Retinal pigment epithelial cell (primary cell): Measurements from ENCODE around the gene TNFRSF11A.
A peak's percentile ranks its signal among the peaks of the same experiment; 100 is the strongest.

Source experiments
- DNase-seq: peaks from one replicate; pipeline ENCODE4 v3.0.0-alpha.2; 2010; ENCODE audit warnings: low read depth
- H3K4me3 ChIP-seq: 2 replicates; pipeline ENCODE4 v1.5.1; 2011; ENCODE audit warnings: mild to moderate bottlenecking, low read length, control low read depth, moderate library complexity
- TF ChIP-seq, protein P1 (sequence below): conservative IDR thresholded peaks from 2 replicates; pipeline ENCODE4 v1.5.1; 2011; ENCODE audit warnings: low read depth, low read length, control low read depth, inconsistent platforms

Gene TNFRSF11A

DNA sequence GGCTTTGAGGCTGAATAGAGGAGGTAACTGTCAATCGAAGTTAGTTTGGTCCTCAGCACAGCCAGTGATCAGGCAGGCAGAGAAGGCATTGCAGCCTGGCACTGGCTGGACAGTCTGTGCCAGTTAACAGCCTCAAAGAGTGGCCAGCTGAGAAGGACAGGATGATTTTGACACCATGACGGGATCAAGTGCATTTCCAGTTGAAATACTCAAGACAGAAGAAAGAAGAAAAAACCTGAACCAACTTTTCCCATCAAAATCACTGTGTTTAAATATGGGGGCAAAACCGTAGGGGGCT lies 101.0 kb downstream of the TNFRSF11A start:
- no peak overlapping the region for H3K4me3 ChIP-seq
- TF ChIP-seq, protein P1, sequence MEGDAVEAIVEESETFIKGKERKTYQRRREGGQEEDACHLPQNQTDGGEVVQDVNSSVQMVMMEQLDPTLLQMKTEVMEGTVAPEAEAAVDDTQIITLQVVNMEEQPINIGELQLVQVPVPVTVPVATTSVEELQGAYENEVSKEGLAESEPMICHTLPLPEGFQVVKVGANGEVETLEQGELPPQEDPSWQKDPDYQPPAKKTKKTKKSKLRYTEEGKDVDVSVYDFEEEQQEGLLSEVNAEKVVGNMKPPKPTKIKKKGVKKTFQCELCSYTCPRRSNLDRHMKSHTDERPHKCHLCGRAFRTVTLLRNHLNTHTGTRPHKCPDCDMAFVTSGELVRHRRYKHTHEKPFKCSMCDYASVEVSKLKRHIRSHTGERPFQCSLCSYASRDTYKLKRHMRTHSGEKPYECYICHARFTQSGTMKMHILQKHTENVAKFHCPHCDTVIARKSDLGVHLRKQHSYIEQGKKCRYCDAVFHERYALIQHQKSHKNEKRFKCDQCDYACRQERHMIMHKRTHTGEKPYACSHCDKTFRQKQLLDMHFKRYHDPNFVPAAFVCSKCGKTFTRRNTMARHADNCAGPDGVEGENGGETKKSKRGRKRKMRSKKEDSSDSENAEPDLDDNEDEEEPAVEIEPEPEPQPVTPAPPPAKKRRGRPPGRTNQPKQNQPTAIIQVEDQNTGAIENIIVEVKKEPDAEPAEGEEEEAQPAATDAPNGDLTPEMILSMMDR, result no peak
- no peak for DNase-seq

DNA sequence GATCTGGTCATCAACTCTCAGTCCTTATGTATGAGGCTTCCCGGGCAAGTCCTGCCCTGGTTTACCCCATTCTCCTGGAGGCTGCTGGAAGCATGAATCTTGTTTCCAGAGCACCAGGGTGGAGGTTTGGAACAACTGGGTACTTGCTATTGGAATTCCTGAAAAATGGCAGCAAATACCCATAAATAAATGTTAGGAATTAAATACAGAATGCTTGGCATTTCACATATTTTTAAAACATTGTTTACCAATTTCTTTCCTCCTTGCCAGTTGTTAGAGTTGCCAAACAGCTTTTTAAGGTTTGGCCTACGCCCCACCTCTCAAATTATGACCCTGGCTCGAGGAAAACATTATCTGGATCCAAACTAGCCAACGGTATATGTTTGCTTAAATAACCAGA lies 107.1 kb downstream of the TNFRSF11A start:
- no peak for DNase-seq
- H3K4me3 ChIP-seq, result no peak overlapping the region
- TF ChIP-seq, protein P1, result no peak

DNA sequence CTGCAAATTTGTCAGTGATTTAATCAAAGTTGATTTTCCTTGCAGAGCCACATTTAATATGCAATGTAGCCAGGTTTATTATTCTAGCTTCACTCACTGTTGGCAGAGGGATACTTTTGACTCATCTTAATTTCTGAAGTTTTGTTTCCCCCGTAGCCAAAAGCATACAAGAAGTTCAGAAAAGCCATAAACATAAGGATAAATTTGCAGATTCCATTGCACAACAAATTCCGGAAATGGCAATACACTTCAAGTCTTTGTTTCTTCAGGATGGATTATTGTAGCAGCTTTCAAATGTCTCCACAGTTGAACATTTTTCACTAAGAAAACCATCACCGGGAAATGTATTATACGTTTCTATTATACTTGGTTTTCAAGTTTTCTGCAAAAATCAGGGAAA lies 109.7 kb downstream of the TNFRSF11A start:
- no peak for DNase-seq
- TF ChIP-seq, protein P1, result no peak
- H3K4me3 ChIP-seq, result no peak overlapping the region

DNA sequence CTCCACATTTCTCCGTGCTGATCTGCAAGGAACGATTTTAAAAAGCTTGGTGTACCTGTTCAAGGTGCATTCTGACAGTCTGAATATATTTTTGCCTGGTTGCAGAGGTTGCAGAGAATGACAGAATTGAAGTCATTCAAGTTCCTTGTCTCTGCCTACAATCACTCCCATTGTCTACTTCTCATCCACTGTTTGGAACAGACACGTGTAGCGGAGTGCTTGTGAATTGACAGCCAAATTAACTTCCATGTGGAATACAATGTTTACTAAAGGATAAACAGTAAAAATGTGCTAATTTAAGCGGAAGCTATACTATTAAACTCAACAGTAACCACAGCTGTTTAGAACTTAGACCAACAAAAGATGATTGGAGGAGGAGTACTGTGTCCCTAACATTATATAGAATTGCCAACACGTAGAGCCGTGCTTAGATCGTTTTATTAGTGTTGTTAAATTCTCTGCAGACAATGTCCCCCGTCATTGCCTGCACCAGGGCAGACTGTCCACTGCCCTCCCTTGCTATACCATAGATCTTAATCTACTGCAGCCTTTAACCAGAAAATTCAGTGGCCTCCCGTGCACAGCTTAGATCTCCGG lies 110.4 kb downstream of the TNFRSF11A start:
- no peak for DNase-seq
- no peak overlapping the region for H3K4me3 ChIP-seq
- TF ChIP-seq, protein P1, result no peak

DNA sequence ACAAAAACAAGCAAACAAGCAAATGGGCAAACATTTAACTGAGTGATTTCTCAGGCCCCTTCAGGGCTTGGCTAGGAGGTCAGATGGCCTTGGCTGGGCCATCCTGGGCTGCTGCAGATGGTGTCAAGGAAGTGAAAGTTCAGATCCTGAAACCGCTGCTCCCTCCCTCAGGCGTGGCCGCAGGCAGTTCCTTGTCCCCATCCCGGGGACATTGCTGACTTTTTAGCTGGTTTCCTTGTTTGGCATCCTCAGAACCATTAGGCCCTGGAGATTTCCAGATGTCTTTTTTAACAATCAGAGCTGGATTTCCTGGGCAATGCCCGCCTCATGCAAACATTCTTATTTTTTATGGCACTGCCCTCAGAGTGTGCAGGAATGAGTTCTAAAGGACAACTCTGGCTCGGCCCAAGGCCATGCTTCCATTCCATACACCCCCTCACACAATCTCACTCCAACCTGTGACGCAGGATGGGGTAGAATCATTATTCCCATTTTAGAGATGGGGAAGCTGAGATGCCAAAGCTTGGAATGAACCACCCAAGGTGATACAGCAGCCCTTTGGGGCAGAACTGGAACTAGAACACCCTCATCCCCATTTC lies 111.6 kb downstream of the TNFRSF11A start:
- TF ChIP-seq, protein P1, result no peak
- DNase-seq, result no peak
- no peak overlapping the region for H3K4me3 ChIP-seq

DNA sequence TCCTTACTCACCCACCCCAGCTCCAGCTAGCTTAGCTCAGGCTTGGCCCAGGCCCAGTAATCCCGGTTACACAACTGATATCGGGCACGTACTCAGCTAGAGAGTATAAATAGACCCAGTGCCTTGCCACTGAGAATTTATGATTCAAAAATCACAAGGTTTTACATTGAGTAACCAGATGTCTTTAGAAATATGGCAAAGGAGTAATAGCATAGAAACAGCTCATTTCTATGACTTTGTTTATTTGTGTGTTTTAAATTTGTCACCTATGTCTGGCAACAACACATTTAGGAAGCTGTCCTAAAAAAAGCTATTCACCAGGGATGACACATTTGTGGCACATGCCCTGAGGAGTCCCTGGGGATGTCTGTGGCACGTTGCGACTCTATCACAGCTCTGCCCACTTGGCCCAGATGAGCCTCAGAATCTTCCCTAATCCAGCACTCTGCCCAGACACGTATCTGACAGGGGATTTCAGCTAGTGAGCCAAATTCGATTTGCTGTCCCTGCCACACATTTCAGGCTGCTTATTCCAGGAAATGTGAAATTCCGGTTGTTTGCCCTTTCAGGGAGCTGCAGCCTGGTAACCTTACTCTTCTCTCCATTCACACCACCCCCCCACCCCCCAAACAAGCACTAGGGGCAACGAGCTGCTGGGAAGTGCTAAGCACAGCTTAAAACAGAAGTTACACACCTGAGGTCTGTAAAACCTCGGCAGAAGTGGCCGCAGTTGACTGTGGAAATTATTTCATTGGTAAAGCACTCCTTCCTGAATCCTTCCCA lies 112.3 kb downstream of the TNFRSF11A start:
- DNase-seq, result peak; percentile 76
- H3K4me3 ChIP-seq, result no peak overlapping the region

More for the DNA sequence above, 112.3 kb downstream of the TNFRSF11A start:
- TF ChIP-seq, protein P1, result no peak
